Keratinocyte (primary cell): Measurements from ENCODE around the gene TBX6.

Source experiments
- CTCF ChIP-seq, 3 experiments: IDR thresholded peaks in 1 of 3; conservative IDR thresholded peaks in 1 of 3; optimal IDR thresholded peaks in 1 of 3; 2 replicates in 2 of 3; 3 replicates in 1 of 3; pipeline versions ENCODE3 to v1.5.1; 2011; ENCODE audit warnings: low read length in 3 of 3, mild to moderate bottlenecking in 3 of 3, moderate library complexity in 2 of 3, control low read depth in 1 of 3, inconsistent platforms in 1 of 3; ENCODE audit not compliant: insufficient read depth in 2 of 3; ENCODE audit errors: extremely low read depth in 1 of 3
- EZH2 ChIP-seq: IDR thresholded peaks from one replicate; pipeline ENCODE4 v1.6.1; 2012; ENCODE audit warnings: inconsistent platforms, mild to moderate bottlenecking, low read length, moderate library complexity

- TF ChIP-seq CTCF (optimal IDR thresholded peaks at IDR 0.05 in 1 of 3, IDR thresholded peaks at IDR 0.05 in 1 of 3, conservative IDR thresholded peaks at IDR 0.05 in 1 of 3; ENCODE audit: extremely low read depth in 1 of 3, insufficient read depth in 2 of 3, low read length in 3 of 3) (peak in 2 of 3 experiments; percentile 21 to 35), EZH2 (no peak)
Measured at GRCh38 chr16:30041841-30042240, 49.9 kb downstream of the TBX6 start.
